ENCODE data around the gene DEAF1.

The DEAF1 gene

GRCh38 chr11:721741-722345 lies 26.8 kb upstream of the DEAF1 start:
- DNase-seq = peak; percentile 61

GRCh38 chr11:721247-721740 lies 26.3 kb upstream of the DEAF1 start:
- DNase-seq = no peak

- DNase-seq = peak; percentile 51
Observed at GRCh38 chr11:720642-721246, 25.7 kb upstream of the DEAF1 start.

GRCh38 chr11:720017-720641 lies 25.1 kb upstream of the DEAF1 start:
- DNase-seq = no peak

- no peak for DNase-seq
Observed at GRCh38 chr11:719214-720016, 24.4 kb upstream of the DEAF1 start.

- DNase-seq = no peak
Observed at GRCh38 chr11:714436-714835, 19.4 kb upstream of the DEAF1 start.

GRCh38 chr11:709109-709997 lies 14.3 kb upstream of the DEAF1 start:
- no peak for DNase-seq

GRCh38 chr11:708511-708910 lies 13.5 kb upstream of the DEAF1 start:
- no peak for DNase-seq

- no peak for DNase-seq
Observed at GRCh38 chr11:707817-708420, 12.9 kb upstream of the DEAF1 start.

GRCh38 chr11:706957-707816 lies 12.2 kb upstream of the DEAF1 start:
- DNase-seq = no peak

- DNase-seq = no peak
Observed at GRCh38 chr11:706439-706956, 11.5 kb upstream of the DEAF1 start.

- no peak for DNase-seq
Observed at GRCh38 chr11:705646-706438, 10.8 kb upstream of the DEAF1 start, which contains the start of gene EPS8L2. Gene EPS8L2 (plus strand): TSS chr11:706231. CDS start chr11:709408, 3,177 bp downstream.

- DNase-seq = no peak
Observed at GRCh38 chr11:704781-705645, 10.0 kb upstream of the DEAF1 start.

- no peak for DNase-seq
Observed at GRCh38 chr11:704228-704674, 9.2 kb upstream of the DEAF1 start.

- no peak for DNase-seq
Observed at GRCh38 chr11:703506-703905, 8.5 kb upstream of the DEAF1 start.

- DNase-seq = no peak
Observed at GRCh38 chr11:702462-703461, 7.7 kb upstream of the DEAF1 start.

- no peak for DNase-seq
Observed at GRCh38 chr11:701741-702461, 6.9 kb upstream of the DEAF1 start.
